ENCODE data around the gene TRPV4.
A peak's percentile ranks its signal among the peaks of the same experiment; 100 is the strongest.

Gene TRPV4

DNA sequence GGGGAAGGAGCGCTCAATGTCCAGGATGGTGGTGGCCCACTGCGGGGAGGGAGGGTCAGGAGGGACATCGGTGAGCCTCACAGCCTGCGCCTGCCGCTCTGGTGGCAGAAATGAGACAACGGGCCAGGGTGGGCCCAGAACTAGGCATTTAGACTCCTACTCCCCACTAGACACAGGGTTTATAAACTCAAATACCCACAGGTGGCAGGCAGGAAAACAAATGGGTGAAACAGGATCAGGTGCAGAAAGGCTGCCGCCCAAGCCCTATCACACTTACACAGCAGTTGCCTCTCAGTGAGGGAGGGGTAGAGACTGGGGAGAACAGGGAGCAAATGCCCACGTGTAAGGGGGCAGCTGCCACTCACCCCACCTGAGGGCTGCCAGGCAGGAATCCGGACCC is 46.4 kb downstream of the TRPV4 start:
- DNase-seq (ENCODE audit: insufficient read length, low spot score), result no peak
- TF ChIP-seq, protein P1, sequence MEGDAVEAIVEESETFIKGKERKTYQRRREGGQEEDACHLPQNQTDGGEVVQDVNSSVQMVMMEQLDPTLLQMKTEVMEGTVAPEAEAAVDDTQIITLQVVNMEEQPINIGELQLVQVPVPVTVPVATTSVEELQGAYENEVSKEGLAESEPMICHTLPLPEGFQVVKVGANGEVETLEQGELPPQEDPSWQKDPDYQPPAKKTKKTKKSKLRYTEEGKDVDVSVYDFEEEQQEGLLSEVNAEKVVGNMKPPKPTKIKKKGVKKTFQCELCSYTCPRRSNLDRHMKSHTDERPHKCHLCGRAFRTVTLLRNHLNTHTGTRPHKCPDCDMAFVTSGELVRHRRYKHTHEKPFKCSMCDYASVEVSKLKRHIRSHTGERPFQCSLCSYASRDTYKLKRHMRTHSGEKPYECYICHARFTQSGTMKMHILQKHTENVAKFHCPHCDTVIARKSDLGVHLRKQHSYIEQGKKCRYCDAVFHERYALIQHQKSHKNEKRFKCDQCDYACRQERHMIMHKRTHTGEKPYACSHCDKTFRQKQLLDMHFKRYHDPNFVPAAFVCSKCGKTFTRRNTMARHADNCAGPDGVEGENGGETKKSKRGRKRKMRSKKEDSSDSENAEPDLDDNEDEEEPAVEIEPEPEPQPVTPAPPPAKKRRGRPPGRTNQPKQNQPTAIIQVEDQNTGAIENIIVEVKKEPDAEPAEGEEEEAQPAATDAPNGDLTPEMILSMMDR (IDR thresholded peaks at IDR 0.05; ENCODE audit: insufficient read depth, missing control alignments), result no peak
- FAIRE-seq, result no peak

DNA sequence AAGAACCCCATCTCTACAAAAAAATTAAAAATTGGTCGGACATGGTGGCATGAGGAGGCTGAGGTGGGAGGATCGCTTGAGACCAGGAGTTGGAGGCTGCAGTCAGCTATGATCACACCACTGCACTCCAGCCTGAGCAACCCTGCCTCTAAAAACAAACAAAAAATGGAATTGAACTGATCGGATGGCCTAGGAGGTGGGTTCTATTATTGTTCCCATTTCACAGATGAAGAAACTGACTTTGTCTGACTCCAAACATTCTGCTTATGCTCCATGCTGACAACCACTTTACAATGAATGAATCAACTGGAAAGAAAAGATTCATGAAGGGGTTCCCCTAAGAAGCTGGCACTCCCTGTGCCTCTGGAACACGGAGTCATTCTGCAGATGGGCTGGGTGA is 47.3 kb downstream of the TRPV4 start:
- TF ChIP-seq, protein P1 (IDR thresholded peaks at IDR 0.05; ENCODE audit: insufficient read depth, missing control alignments), result no peak
- no peak for DNase-seq (ENCODE audit: insufficient read length, low spot score)
- no peak for FAIRE-seq

DNA sequence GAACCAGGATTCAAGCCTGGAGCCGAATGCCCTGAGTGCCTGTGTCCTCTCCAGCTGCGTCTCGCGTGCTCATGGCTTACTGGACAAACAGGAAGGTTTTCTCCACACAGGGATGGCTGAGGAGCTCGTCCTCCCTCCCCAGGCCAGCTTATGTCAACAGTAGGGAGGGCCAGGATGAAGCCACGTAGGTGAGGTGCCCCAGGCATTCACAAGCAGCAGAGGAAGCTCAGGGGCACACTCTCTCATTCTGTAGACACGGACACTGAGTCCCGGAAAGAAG is 49.3 kb downstream of the TRPV4 start:
- FAIRE-seq (no peak), DNase-seq (ENCODE audit: insufficient read length, low spot score) (no peak)
- TF ChIP-seq, protein P1 (IDR thresholded peaks at IDR 0.05; ENCODE audit: insufficient read depth, missing control alignments), result no peak

DNA sequence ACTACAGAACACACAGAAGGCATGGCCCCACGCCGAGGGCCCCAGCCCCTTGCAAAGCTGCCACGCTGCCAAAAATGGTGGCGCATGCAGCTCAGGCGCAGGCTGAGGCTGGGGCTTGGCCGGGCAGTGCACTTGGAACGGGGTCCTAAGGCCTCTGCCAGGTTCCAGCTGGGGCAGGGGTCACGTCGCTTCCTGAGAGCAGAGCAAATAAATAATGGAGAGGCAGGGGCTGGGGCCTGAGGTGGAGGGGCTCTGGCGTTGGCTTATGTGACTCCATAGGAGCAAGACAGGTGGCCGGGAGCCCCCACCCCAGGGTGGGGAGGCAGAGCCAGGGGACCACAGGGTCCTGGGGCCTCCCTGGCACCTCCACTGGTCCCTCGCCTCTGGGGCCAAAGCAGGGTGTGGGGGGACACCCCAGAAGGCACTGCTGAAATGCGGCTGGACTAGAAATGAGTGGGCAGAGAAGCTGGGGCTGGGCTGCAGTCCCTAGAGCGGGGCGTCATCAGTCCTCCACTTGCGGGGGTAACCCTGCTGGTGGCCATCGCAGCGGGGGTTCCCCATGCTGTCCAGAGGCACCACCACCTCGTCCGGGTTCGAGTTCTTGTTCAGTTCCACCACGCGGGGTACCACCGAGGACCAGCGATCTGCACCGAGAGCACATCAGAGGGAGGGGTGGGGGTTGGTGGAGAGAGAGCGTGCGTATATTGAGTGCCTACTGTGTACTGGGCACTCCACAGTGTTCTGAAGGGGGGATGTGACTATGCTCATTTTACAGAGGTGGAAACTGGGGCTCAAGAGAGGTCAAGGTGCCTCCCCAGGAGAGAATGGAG is 49.8 kb downstream of the TRPV4 start:
- TF ChIP-seq, protein P1 (IDR thresholded peaks at IDR 0.05; ENCODE audit: insufficient read depth, missing control alignments), result no peak
- FAIRE-seq (no peak), DNase-seq (ENCODE audit: insufficient read length, low spot score) (no peak)

DNA sequence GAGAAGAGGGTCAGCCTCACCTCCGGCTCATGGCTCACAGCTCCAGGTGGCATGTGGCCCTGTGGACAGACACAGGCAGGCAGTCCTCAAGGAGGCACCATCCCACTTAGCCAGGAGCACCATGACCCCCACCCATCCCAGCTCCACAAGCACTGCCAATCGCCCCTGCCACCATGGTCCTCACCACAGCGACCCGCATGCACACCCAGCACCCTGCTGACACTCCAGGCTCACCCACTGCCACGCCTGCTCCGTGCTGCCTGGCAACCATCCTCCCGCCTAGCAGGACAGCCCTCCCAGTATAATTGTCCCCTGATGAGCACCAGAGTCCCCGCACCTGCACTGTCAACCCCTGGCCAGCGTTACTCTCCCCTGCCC is 50.9 kb downstream of the TRPV4 start:
- DNase-seq (ENCODE audit: insufficient read length, low spot score) (no peak), FAIRE-seq (no peak)
- TF ChIP-seq, protein P1 (IDR thresholded peaks at IDR 0.05; ENCODE audit: insufficient read depth, missing control alignments), result no peak

DNA sequence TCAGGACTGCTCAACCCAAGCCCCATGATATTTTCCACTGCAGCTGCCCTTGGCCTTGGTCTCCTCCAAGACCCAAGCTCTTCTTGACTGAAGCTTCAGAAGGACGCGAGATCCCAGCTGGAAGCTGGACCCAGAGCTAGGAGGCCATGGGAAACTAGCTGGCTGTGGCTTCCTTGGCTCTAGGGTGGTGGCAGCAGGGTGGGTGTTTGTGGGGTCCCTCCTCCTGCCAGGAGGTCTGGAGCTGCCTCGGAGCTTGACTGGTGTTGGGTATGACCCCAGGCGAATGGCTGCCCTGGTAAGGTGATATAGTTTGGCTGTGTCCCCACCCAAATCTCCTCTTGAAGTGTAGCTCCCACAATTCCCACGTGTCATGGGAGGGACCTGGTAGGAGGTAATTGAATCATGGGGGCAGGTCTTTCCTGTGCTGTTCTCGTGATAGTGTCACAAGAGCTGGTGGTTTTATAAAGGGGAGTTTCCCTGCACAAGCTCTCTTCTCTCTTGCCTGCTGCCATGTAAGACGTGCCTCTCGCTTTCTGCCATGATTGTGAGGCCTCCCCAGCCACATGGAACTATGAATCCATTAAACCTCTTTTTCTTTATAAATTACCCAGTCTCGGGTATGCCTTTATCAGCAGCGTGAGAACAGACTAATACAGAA is 51.4 kb downstream of the TRPV4 start:
- no peak for DNase-seq (ENCODE audit: insufficient read length, low spot score)
- TF ChIP-seq, protein P1 (IDR thresholded peaks at IDR 0.05; ENCODE audit: insufficient read depth, missing control alignments), result no peak
- FAIRE-seq, result no peak

DNA sequence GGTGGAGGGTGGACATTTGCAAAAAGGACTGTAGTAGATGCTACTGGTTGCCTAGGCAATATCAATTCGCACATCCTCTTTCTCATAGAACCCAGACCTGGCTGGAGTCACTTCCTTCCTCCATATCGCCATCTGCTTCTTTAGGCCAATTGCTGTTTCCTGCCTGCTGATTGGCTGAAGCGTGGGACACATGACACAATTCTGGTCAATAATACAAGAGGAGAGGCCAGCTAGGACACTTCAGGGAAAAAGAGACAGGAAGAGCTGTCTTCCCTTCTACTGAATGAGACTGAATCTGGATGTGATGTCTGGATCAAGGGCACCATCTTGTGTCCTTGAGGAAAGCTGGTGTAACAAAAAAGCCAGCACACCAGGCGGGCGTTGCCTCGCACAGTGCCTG is 53.8 kb downstream of the TRPV4 start:
- FAIRE-seq (no peak), DNase-seq (ENCODE audit: insufficient read length, low spot score) (no peak)
- TF ChIP-seq, protein P1 (IDR thresholded peaks at IDR 0.05; ENCODE audit: insufficient read depth, missing control alignments), result peak; percentile 1
